HCT116 (cell line): ENCODE data around the gene SMYD3. TPM values are rescaled to one million over a fixed set of nuclear protein-coding genes. Genes with fewer than 3 reads are reported as not detected.

Source experiments
- ATAC-seq: fragments of 200-7000 bp; cut with Tn5 transposase; 2 replicates; pipeline ENCODE4 v1.9.1; 2020; ENCODE audit warnings: mild to moderate bottlenecking, moderate library complexity
- BruUV-seq: library from RNA; stranded (reverse); fragments of 400-500 nt; replicated peaks from 2 replicates; lab custom pipeline; 2021; lab: Mats Ljungman, UMichigan
- CTCF ChIA-PET: fragments of 300-600 bp; sonication (Branson Sonifier 250); formaldehyde crosslinking; loops from one replicate; lab custom pipeline; 2021; ENCODE audit warnings: antibody characterized with exemption; lab: Charles Lee
- POLR2A ChIA-PET: fragments of 300-600, 350-600 bp; sonication (Branson Sonifier 250); formaldehyde crosslinking; loops from one replicate; lab custom pipeline; 2021; ENCODE audit warnings: antibody characterized with exemption; lab: Charles Lee
- RAD21 ChIA-PET, 2 experiments: fragments of 300-600 bp; sonication (Branson Sonifier 250); formaldehyde crosslinking; loops; one replicate each; lab custom pipeline; 2023; ENCODE audit warnings: low total read pairs in 2 of 2; ENCODE audit not compliant: uncharacterized antibody in 2 of 2, unreplicated experiment in 2 of 2, low non-redundant PET in 1 of 2; lab: Charles Lee
- DNase-seq: peaks from one replicate; pipeline ENCODE4 v3.0.0-alpha.2; 2010; ENCODE audit warnings: low read depth, low spot score
- H2AFZ ChIP-seq: fragments of 200-600 bp; shearing (Covaris generic), sonication (generic); 2 replicates; pipeline ENCODE4 v1.6.1; 2017; ENCODE audit warnings: low read depth, mixed run types, mixed read lengths, antibody characterized with exemption, low read length; ENCODE audit not compliant: poor library complexity, severe bottlenecking
- H3K27ac ChIP-seq: 2 replicates; pipeline ENCODE4 v1.5.1; 2012; ENCODE audit warnings: low read depth, low read length
- H3K27me3 ChIP-seq: fragments of 200-600 bp; sonication (generic); 2 replicates; pipeline ENCODE4 v1.6.1; 2016; ENCODE audit warnings: mixed run types, low read length, mixed read lengths; ENCODE audit not compliant: insufficient read depth
- H3K36me3 ChIP-seq, 2 experiments: fragments of 200-500 bp in 1 of 2; fragments of 200-600 bp in 1 of 2; sonication (Bioruptor generic) in 1 of 2; sonication (generic) in 1 of 2; 2 replicates each; pipeline versions ENCODE4 v1.5.1 to v1.6.1; 2014 to 2016; ENCODE audit warnings: low read length in 2 of 2, inconsistent platforms in 1 of 2, mixed read lengths in 1 of 2, mixed run types in 1 of 2; ENCODE audit not compliant: insufficient read depth in 2 of 2, control insufficient read depth in 1 of 2
- H3K4me1 ChIP-seq, 2 experiments: fragments of 200-600 bp in 1 of 2; sonication (generic) in 1 of 2; 2 replicates each; pipeline versions ENCODE4 v1.5.1 to v1.6.1; 2012 to 2017; ENCODE audit warnings: low read length in 2 of 2, inconsistent platforms in 1 of 2, mild to moderate bottlenecking in 1 of 2, mixed read lengths in 1 of 2, mixed run types in 1 of 2, moderate library complexity in 1 of 2; ENCODE audit not compliant: insufficient read depth in 2 of 2, control insufficient read depth in 1 of 2
- H3K4me2 ChIP-seq: fragments of 200-600 bp; sonication (generic); 2 replicates; pipeline ENCODE4 v1.6.1; 2017; ENCODE audit warnings: mixed run types, low read length, mixed read lengths
- H3K4me3 ChIP-seq, 2 experiments: fragments of 200-600 bp in 1 of 2; sonication (generic) in 1 of 2; replicated peaks in 1 of 2; 2 replicates each; pipeline ENCODE4 v1.5.1; 2011 to 2016; ENCODE audit warnings: low read length in 2 of 2, control low read depth in 1 of 2, low read depth in 1 of 2, mild to moderate bottlenecking in 1 of 2, mixed read lengths in 1 of 2, mixed run types in 1 of 2
- H3K79me2 ChIP-seq: fragments of 200-600 bp; sonication (generic); 2 replicates; pipeline ENCODE4 v1.6.1; 2017; ENCODE audit warnings: mild to moderate bottlenecking, mixed run types, low read length, moderate library complexity, mixed read lengths; ENCODE audit not compliant: insufficient read depth
- H3K9ac ChIP-seq: fragments of 200-600 bp; sonication (generic); 2 replicates; pipeline ENCODE4 v1.6.1; 2016; ENCODE audit warnings: low read length, mixed read lengths
- H3K9me2 ChIP-seq: fragments of 200-600 bp; sonication (generic), shearing (Covaris generic); 2 replicates; pipeline ENCODE4 v1.6.1; 2017; ENCODE audit warnings: mixed run types, mild to moderate bottlenecking, moderate library complexity; ENCODE audit not compliant: insufficient read depth
- H3K9me3 ChIP-seq, 2 experiments: fragments of 200-500 bp in 1 of 2; fragments of 200-600 bp in 1 of 2; sonication (Bioruptor generic) in 1 of 2; sonication (generic) in 1 of 2; 2 replicates each; pipeline ENCODE4 v1.6.1; 2014 to 2017; ENCODE audit warnings: low read length in 2 of 2, mixed read lengths in 2 of 2, inconsistent platforms in 1 of 2, low read depth in 1 of 2, mild to moderate bottlenecking in 1 of 2, mixed run types in 1 of 2, moderate library complexity in 1 of 2; ENCODE audit not compliant: control insufficient read depth in 1 of 2, insufficient read depth in 1 of 2
- H4K20me1 ChIP-seq: fragments of 200-600 bp; sonication (generic), shearing (Covaris generic); 2 replicates; pipeline ENCODE4 v1.6.1; 2017; ENCODE audit warnings: mixed run types, mild to moderate bottlenecking, moderate library complexity; ENCODE audit not compliant: insufficient read depth
- CBX3 ChIP-seq: IDR thresholded peaks from 2 replicates; pipeline ENCODE4 v1.6.1; 2012; ENCODE audit warnings: low read depth
- EZH2 ChIP-seq: fragments of 200-600 bp; sonication (generic); IDR thresholded peaks from 2 replicates; pipeline ENCODE4 v1.6.1; 2017; ENCODE audit warnings: antibody characterized with exemption, mixed run types
- POLR2A ChIP-seq: IDR thresholded peaks from 2 replicates; pipeline ENCODE4 v1.7.0; 2011; ENCODE audit warnings: borderline replicate concordance; ENCODE audit not compliant: insufficient read depth, insufficient read length; ENCODE audit errors: extremely low read depth
- SIN3A ChIP-seq: IDR thresholded peaks from 2 replicates; pipeline ENCODE4 v1.6.1; 2012; ENCODE audit warnings: low read depth
- YY1 ChIP-seq: IDR thresholded peaks from 2 replicates; pipeline ENCODE4 v1.6.1; 2011; ENCODE audit warnings: low read length, low read depth, moderate library complexity, mild to moderate bottlenecking; ENCODE audit not compliant: insufficient replicate concordance; ENCODE audit errors: extremely low read depth
- ZFX ChIP-seq: fragments of 450-650 bp; IDR thresholded peaks from 2 replicates; pipeline ENCODE4 v1.6.1; 2017
- intact Hi-C: fragments of 100-400 bp; cut with micrococcal nuclease; formaldehyde crosslinking; loops from 2 replicates; pipeline ENCODE4 v1.10.0; 2022
- total RNA-seq: library from RNA; stranded (reverse); gene quantifications from one replicate; pipeline ENCODE4 v1.2.1, GENCODE V29; 2021; ENCODE audit not compliant: unreplicated experiment

The SMYD3 gene
- total RNA-seq, 1 experiment from 2014 or later: 33.6 TPM

DNA sequence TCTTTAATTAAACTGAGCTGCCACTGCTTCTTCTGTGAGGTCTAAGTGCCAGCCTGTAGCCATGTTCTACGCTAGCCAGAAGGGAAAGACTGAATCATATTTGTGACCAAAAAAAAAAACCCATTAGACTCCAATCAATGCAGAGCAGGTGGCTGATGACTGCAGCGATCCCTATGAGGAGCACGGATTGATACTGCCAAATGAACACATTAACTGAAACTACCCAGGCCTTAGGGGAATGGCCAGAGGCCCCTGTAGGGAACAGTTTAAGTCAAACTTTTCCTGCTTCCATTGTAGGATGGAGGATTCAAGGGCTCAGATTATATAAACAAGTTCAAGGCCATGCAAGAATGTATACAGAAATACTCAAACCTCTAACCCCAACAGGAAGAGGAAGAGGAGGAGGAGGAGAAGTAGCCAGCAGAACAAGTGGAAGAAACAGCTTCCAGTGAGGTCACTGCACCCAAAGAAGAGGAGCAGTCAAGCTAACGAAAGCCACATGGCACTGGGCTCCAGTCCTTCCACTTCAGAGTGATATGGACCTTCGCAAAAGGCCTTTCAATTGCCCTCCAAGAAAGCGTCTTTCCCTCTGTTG is 328.3 kb downstream of the SMYD3 start:
- TF ChIP-seq ZFX (no peak), SIN3A (no peak)
- no peaks in the 10 kb centered on the region for H3K4me1 ChIP-seq
- BruUV-seq: no TSS peak
- ChIA-PET RAD21 (interaction anchor here in 1 of 2 experiments (0.6 kb wide), 1 partner anchor 66 kb away, joined by 3 read pairs; no protein-coding TSS in a partner anchor), POLR2A (no interaction called here), CTCF (no interaction called here)
- no peak overlapping the region for H3K4me2 ChIP-seq
- no peaks in the 10 kb centered on the region for H3K36me3 ChIP-seq
- DNase-seq (no peak), ATAC-seq (no peak)
- H4K20me1 ChIP-seq: no peaks in the 10 kb centered on the region
- no peaks in the 10 kb centered on the region for H3K9me2 ChIP-seq
- intact Hi-C loops: no loop called here
- H3K9ac ChIP-seq: no peak overlapping the region
- H3K9me3 ChIP-seq: no peaks in the 10 kb centered on the region
- no peak overlapping the region for H3K27ac ChIP-seq
- no peaks in the 10 kb centered on the region for H3K27me3 ChIP-seq
- H2AFZ ChIP-seq: no peak overlapping the region
- H3K79me2 ChIP-seq: no peaks in the 10 kb centered on the region
- no peak overlapping the region for H3K4me3 ChIP-seq

DNA sequence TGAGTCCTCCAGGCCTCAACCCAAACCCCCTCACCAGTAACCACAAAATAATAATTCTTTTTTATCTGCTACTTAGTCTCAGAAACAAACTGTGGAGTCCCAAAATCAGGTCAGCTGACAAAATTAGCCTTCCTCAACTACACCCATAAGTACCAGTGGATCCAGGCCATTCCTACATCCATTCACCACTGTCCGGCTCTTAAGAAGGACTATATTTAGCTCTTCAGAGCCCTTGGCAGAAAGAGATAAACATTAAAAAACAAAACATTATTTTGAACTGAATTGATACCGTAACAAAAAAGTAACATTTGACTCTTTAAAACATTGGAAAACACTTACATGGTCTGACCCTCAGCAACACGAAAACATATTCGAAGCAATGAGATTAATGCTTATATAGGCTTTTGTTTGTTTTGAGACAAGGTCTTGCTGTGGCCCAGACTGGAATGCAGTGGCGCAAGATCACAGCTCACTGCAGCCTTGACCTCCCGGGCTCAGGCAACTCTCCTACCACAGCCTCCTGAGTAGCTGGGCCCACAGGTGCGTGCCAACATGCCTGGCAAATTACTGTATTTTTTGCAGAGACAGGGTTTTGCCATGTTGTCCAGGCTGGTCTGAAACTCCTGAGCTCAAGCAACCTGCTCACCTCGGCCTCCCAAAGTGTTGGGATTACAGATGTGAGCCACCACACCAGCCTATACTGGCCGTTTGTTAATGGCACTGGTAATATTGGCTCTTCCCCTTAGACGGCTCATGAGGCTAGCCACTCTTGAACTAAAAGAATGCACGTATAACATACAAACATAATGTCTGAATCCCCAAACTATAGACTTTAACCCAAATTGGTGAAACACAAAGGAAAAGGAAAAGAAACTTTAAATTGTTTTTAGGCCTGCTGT is 330.7 kb downstream of the SMYD3 start:
- no peaks in the 10 kb centered on the region for H3K9me2 ChIP-seq
- no peaks in the 10 kb centered on the region for H4K20me1 ChIP-seq
- no peak overlapping the region for H3K4me3 ChIP-seq
- BruUV-seq: no TSS peak
- H3K36me3 ChIP-seq: no peaks in the 10 kb centered on the region
- no peak for DNase-seq
- no peaks in the 10 kb centered on the region for H3K4me1 ChIP-seq
- RAD21 ChIA-PET: no interaction called here
- no peak overlapping the region for H3K4me2 ChIP-seq
- TF ChIP-seq YY1 (no peak), POLR2A (no peak), EZH2 (no peak), CBX3 (no peak)
- H3K27ac ChIP-seq: no peak overlapping the region
- POLR2A ChIA-PET: no interaction called here
- no peaks in the 10 kb centered on the region for H3K9me3 ChIP-seq
- intact Hi-C loops: no loop called here
- no peak for ATAC-seq
- CTCF ChIA-PET: no interaction called here
- H2AFZ ChIP-seq: no peak overlapping the region
- H3K79me2 ChIP-seq: no peaks in the 10 kb centered on the region
- H3K9ac ChIP-seq: no peak overlapping the region
- no peaks in the 10 kb centered on the region for H3K27me3 ChIP-seq
